GM13977 (cell line): Measurements from ENCODE around the gene DUSP22.

ENCODE experiments used
- DNase-seq: peaks from one replicate; pipeline ENCODE4 v3.0.0; 2012; ENCODE audit warnings: low spot score
- CTCF ChIP-seq: IDR thresholded peaks from 2 replicates; pipeline ENCODE4 v1.5.1; 2012; ENCODE audit warnings: mild to moderate bottlenecking, control low read depth; ENCODE audit not compliant: insufficient read depth; ENCODE audit errors: extremely low read depth, missing control alignments
- in situ Hi-C: fragments of 300-500 bp; cut with MboI; formaldehyde crosslinking; loops from one replicate; pipeline ENCODE4 v1.12.0; 2022; ENCODE audit warnings: low sequenced_read_pairs, low pct_unique_long_range_greater_than_20kb, mixed read lengths, inconsistent platforms; ENCODE audit not compliant: unreplicated experiment

Gene DUSP22

GRCh38 chr6:340186-340955 lies 48.1 kb downstream of the DUSP22 start:
- in situ Hi-C loops: no loop called here
- no peak for DNase-seq
- no peak for TF ChIP-seq CTCF

- DNase-seq: peak; percentile 67
- in situ Hi-C loops: no loop called here
- TF ChIP-seq CTCF: no peak
Observed at GRCh38 chr6:340991-341827, 48.9 kb downstream of the DUSP22 start.

GRCh38 chr6:341914-342831 lies 49.9 kb downstream of the DUSP22 start:
- no peak for TF ChIP-seq CTCF
- in situ Hi-C loops: no loop called here
- DNase-seq: peak; percentile 85

GRCh38 chr6:342832-343179 lies 50.5 kb downstream of the DUSP22 start:
- in situ Hi-C loops: no loop called here
- no peak for TF ChIP-seq CTCF
- DNase-seq: no peak

GRCh38 chr6:343226-343935 lies 51.1 kb downstream of the DUSP22 start:
- in situ Hi-C loops: no loop called here
- TF ChIP-seq CTCF: no peak
- DNase-seq: no peak
